ENCODE results near the gene NDEL1.

The NDEL1 gene

DNA sequence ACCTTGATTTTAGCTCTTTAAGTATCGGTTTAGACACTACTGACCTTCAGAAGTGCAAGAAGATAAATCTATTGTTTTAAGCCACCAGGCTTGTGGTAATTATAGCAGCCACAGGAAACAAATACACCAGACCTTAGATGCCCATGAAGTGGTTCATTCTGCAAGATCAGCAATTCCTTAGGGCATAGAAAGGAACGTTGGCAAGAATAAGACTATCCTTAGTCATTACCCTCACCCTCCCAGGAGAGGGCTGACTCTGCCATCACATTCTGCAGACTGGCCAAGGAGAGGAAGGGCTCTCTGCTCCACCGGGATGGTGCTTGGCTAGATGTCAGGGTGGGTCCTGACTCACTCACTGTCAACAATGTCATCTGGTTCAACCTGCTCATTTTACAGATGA lies 14.1 kb upstream of the NDEL1 start:
- H3K9ac ChIP-seq (ENCODE audit: low read depth, low read length) = no peak overlapping the region
- no peaks in the 10 kb centered on the region for H3K79me2 ChIP-seq (ENCODE audit: insufficient read depth, low read length)
- no peak overlapping the region for H3K4me2 ChIP-seq (ENCODE audit: insufficient read depth, low read length)
- no peak overlapping the region for H2AFZ ChIP-seq (ENCODE audit: low read depth, low read length)
- H3K4me1 ChIP-seq (ENCODE audit: insufficient read depth, low read length) = no peaks in the 10 kb centered on the region
- peaks cover 11% of the 10 kb centered on the region for H3K27me3 ChIP-seq (ENCODE audit: insufficient read depth, low read length, poor library complexity)
- H3K9me3 ChIP-seq (ENCODE audit: insufficient read depth, low read length, severe bottlenecking) = no peaks in the 10 kb centered on the region
- no peaks in the 10 kb centered on the region for H4K20me1 ChIP-seq (ENCODE audit: insufficient read depth, low read length)
- H3K4me3 ChIP-seq (ENCODE audit: low read depth in 1 of 2, low read length in 2 of 2) = no peak overlapping the region
- H3K36me3 ChIP-seq (ENCODE audit: insufficient read depth, low read length) = no peaks in the 10 kb centered on the region
- TF ChIP-seq, protein P1, sequence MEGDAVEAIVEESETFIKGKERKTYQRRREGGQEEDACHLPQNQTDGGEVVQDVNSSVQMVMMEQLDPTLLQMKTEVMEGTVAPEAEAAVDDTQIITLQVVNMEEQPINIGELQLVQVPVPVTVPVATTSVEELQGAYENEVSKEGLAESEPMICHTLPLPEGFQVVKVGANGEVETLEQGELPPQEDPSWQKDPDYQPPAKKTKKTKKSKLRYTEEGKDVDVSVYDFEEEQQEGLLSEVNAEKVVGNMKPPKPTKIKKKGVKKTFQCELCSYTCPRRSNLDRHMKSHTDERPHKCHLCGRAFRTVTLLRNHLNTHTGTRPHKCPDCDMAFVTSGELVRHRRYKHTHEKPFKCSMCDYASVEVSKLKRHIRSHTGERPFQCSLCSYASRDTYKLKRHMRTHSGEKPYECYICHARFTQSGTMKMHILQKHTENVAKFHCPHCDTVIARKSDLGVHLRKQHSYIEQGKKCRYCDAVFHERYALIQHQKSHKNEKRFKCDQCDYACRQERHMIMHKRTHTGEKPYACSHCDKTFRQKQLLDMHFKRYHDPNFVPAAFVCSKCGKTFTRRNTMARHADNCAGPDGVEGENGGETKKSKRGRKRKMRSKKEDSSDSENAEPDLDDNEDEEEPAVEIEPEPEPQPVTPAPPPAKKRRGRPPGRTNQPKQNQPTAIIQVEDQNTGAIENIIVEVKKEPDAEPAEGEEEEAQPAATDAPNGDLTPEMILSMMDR (IDR thresholded peaks at IDR 0.05; ENCODE audit: borderline replicate concordance, extremely low read depth, low read length, poor library complexity, severe bottlenecking) = no peak
- TF ChIP-seq EZH2 (IDR thresholded peaks at IDR 0.05; ENCODE audit: borderline replicate concordance, low read depth, low read length, severe bottlenecking) = no peak
- DNase-seq (no peak), ATAC-seq (ENCODE audit: insufficient read depth, low read depth) (no peak)
- H3K27ac ChIP-seq (ENCODE audit: low read length) = no peak overlapping the region

DNA sequence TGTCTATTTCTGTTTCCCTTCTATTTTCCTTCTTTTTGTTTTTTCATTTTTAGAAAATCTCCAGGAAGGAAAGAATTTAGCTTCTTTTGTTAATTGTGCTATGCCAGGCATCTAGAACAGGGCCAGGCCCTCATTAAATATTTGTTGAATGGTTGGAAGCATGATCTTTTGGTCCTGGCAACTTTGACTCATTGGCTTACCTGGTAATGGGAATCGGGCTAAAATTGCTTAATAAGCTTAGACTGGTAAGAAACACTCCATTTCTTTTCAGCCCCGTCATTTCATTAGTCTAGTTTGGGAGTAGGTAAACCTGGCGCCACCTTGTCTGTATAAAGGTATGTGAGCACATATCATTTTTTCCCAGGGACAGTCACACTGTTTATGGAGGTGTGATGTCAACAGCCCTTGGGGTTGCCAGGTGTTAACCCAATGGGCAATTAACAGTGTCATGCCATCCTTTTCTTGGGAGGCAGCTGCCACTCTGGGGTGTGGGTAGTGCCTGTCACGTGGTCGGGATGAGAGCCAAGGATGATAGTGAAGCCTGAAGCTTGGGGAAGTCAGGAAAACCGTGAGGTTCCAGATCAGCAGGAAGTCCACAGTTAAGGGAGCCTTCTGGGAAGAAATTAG lies 9.5 kb upstream of the NDEL1 start:
- Histone ChIP-seq H3K36me3 (ENCODE audit: insufficient read depth, low read length) (no peaks in the 10 kb centered on the region), H3K4me3 (ENCODE audit: low read depth in 1 of 2, low read length in 2 of 2) (no peak overlapping the region), H3K79me2 (ENCODE audit: insufficient read depth, low read length) (no peaks in the 10 kb centered on the region), H3K9ac (ENCODE audit: low read depth, low read length) (no peak overlapping the region), H3K4me1 (ENCODE audit: insufficient read depth, low read length) (no peaks in the 10 kb centered on the region), H3K27ac (ENCODE audit: low read length) (no peak overlapping the region), H3K27me3 (ENCODE audit: insufficient read depth, low read length, poor library complexity) (peaks cover 4% of the 10 kb centered on the region), H2AFZ (ENCODE audit: low read depth, low read length) (no peak overlapping the region), H3K4me2 (ENCODE audit: insufficient read depth, low read length) (no peak overlapping the region), H3K9me3 (ENCODE audit: insufficient read depth, low read length, severe bottlenecking) (no peaks in the 10 kb centered on the region), H4K20me1 (ENCODE audit: insufficient read depth, low read length) (no peaks in the 10 kb centered on the region)
- DNase-seq (no peak), ATAC-seq (ENCODE audit: insufficient read depth, low read depth) (no peak)
- TF ChIP-seq, protein P1 (IDR thresholded peaks at IDR 0.05; ENCODE audit: borderline replicate concordance, extremely low read depth, low read length, poor library complexity, severe bottlenecking) = no peak
- TF ChIP-seq EZH2 (IDR thresholded peaks at IDR 0.05; ENCODE audit: borderline replicate concordance, low read depth, low read length, severe bottlenecking) = no peak

DNA sequence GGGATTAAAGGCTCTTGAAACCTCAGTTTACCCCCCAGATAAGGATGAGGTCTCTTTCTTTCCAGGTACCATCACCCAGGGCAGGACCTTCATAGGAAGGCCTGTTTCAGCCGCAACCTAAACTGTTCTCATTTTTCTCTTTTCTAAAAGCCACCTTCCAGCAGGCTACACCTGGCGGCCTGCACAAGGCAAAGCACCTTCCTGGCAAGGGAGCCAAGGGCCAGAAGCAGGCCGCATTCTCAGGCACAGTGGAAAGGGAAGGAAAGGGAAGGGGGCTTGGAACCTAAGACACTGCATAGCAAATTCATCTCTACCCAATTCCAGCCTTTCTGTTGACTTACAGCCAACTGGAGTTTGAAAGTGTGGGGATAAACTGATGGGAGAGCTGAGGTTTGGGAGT lies 8.9 kb upstream of the NDEL1 start:
- Histone ChIP-seq H3K27me3 (ENCODE audit: insufficient read depth, low read length, poor library complexity) (peaks cover 1% of the 10 kb centered on the region), H3K4me1 (ENCODE audit: insufficient read depth, low read length) (no peaks in the 10 kb centered on the region), H4K20me1 (ENCODE audit: insufficient read depth, low read length) (no peaks in the 10 kb centered on the region), H2AFZ (ENCODE audit: low read depth, low read length) (no peak overlapping the region), H3K4me3 (ENCODE audit: low read depth in 1 of 2, low read length in 2 of 2) (no peak overlapping the region), H3K27ac (ENCODE audit: low read length) (no peak overlapping the region), H3K36me3 (ENCODE audit: insufficient read depth, low read length) (no peaks in the 10 kb centered on the region), H3K9me3 (ENCODE audit: insufficient read depth, low read length, severe bottlenecking) (no peaks in the 10 kb centered on the region), H3K9ac (ENCODE audit: low read depth, low read length) (no peak overlapping the region), H3K79me2 (ENCODE audit: insufficient read depth, low read length) (no peaks in the 10 kb centered on the region), H3K4me2 (ENCODE audit: insufficient read depth, low read length) (no peak overlapping the region)
- TF ChIP-seq EZH2 (IDR thresholded peaks at IDR 0.05; ENCODE audit: borderline replicate concordance, low read depth, low read length, severe bottlenecking) = no peak
- TF ChIP-seq, protein P1 (IDR thresholded peaks at IDR 0.05; ENCODE audit: borderline replicate concordance, extremely low read depth, low read length, poor library complexity, severe bottlenecking) = no peak
- DNase-seq (no peak), ATAC-seq (ENCODE audit: insufficient read depth, low read depth) (no peak)

Measured in DND-41 (cell line).